ENCODE measurements around the gene HES6. TPM values are rescaled to one million over a fixed set of nuclear protein-coding genes. Genes with fewer than 3 reads are reported as not detected.
"Not testable (repeated sequence)": the region's sequence is repeated elsewhere in the genome, so short reads cannot be mapped to it uniquely, and the experiment has no call there.

Gene HES6
- total RNA-seq, 2 donors from 2014 or later: 0.47 to 1.3 TPM

- H3K36me3 Mint-ChIP-seq (ENCODE audit: low read depth): no peaks in the 10 kb centered on the region
- H3K4me3 Mint-ChIP-seq: peak overlapping the region; percentile 64
- peak overlapping the region; percentile 27 for H3K27ac Mint-ChIP-seq
- no peaks in the 10 kb centered on the region for H3K9me3 ChIP-seq (ENCODE audit: control insufficient read depth, low read length, poor library complexity, severe bottlenecking)
- H3K4me1 Mint-ChIP-seq: peaks cover 31% of the 10 kb centered on the region
- no peaks in the 10 kb centered on the region for H3K27me3 Mint-ChIP-seq
- DNase-seq (no peak), ATAC-seq (no peak)
Observed at GRCh38 chr2:238281826-238282480, 42.1 kb upstream of the HES6 start.

GRCh38 chr2:238280083-238280825 lies 40.4 kb upstream of the HES6 start:
- Mint-ChIP-seq H3K27ac (no peak overlapping the region), H3K36me3 (ENCODE audit: low read depth) (peaks cover 2% of the 10 kb centered on the region), H3K4me3 (no peak overlapping the region), H3K4me1 (peaks cover 24% of the 10 kb centered on the region), H3K27me3 (no peaks in the 10 kb centered on the region)
- ATAC-seq (no peak), DNase-seq (no peak)
- no peaks in the 10 kb centered on the region for H3K9me3 ChIP-seq (ENCODE audit: control insufficient read depth, low read length, poor library complexity, severe bottlenecking)

GRCh38 chr2:238279324-238279682 lies 39.5 kb upstream of the HES6 start:
- no peak overlapping the region for H3K27ac Mint-ChIP-seq
- DNase-seq (no peak), ATAC-seq (no peak)
- peaks cover 24% of the 10 kb centered on the region for H3K4me1 Mint-ChIP-seq
- no peaks in the 10 kb centered on the region for H3K9me3 ChIP-seq (ENCODE audit: control insufficient read depth, low read length, poor library complexity, severe bottlenecking)
- H3K4me3 Mint-ChIP-seq: no peak overlapping the region
- peaks cover 4% of the 10 kb centered on the region for H3K36me3 Mint-ChIP-seq (ENCODE audit: low read depth)
- no peaks in the 10 kb centered on the region for H3K27me3 Mint-ChIP-seq

GRCh38 chr2:238278626-238279323 lies 38.9 kb upstream of the HES6 start:
- H3K27ac Mint-ChIP-seq: no peak overlapping the region
- ATAC-seq (no peak), DNase-seq (no peak)
- H3K27me3 Mint-ChIP-seq: no peaks in the 10 kb centered on the region
- H3K4me3 Mint-ChIP-seq: no peak overlapping the region
- peaks cover 4% of the 10 kb centered on the region for H3K36me3 Mint-ChIP-seq (ENCODE audit: low read depth)
- no peaks in the 10 kb centered on the region for H3K9me3 ChIP-seq (ENCODE audit: control insufficient read depth, low read length, poor library complexity, severe bottlenecking)
- H3K4me1 Mint-ChIP-seq: peaks cover 24% of the 10 kb centered on the region

GRCh38 chr2:238277695-238278094 lies 37.9 kb upstream of the HES6 start:
- ATAC-seq (no peak), DNase-seq (no peak)
- Mint-ChIP-seq H3K4me3 (no peak overlapping the region), H3K27ac (no peak overlapping the region), H3K36me3 (ENCODE audit: low read depth) (peaks cover 7% of the 10 kb centered on the region), H3K4me1 (peaks cover 19% of the 10 kb centered on the region), H3K27me3 (no peaks in the 10 kb centered on the region)
- no peaks in the 10 kb centered on the region for H3K9me3 ChIP-seq (ENCODE audit: control insufficient read depth, low read length, poor library complexity, severe bottlenecking)

- H3K27me3 Mint-ChIP-seq: no peaks in the 10 kb centered on the region
- H3K36me3 Mint-ChIP-seq (ENCODE audit: low read depth): peaks cover 12% of the 10 kb centered on the region
Observed at GRCh38 chr2:238274152-238274865, 34.5 kb upstream of the HES6 start.

GRCh38 chr2:238273433-238273832 lies 33.6 kb upstream of the HES6 start:
- not testable (repeated sequence) for H3K27ac Mint-ChIP-seq; H3K4me3 Mint-ChIP-seq; H3K4me1 Mint-ChIP-seq; ATAC-seq; H3K9me3 ChIP-seq (ENCODE audit: control insufficient read depth, low read length, poor library complexity, severe bottlenecking); DNase-seq; H3K27me3 Mint-ChIP-seq
- peaks cover 12% of the 10 kb centered on the region for H3K36me3 Mint-ChIP-seq (ENCODE audit: low read depth)

More at GRCh38 chr2:238274152-238274865, 34.5 kb upstream of the HES6 start:
- ATAC-seq (no peak), DNase-seq (no peak)
- no peaks in the 10 kb centered on the region for H3K9me3 ChIP-seq (ENCODE audit: control insufficient read depth, low read length, poor library complexity, severe bottlenecking)
- Mint-ChIP-seq H3K27ac (no peak overlapping the region), H3K4me3 (no peak overlapping the region), H3K4me1 (peaks cover 9% of the 10 kb centered on the region)

GRCh38 chr2:238272156-238272555 lies 32.3 kb upstream of the HES6 start:
- Mint-ChIP-seq H3K27ac (no peak overlapping the region), H3K27me3 (no peaks in the 10 kb centered on the region), H3K4me3 (no peak overlapping the region), H3K4me1 (peaks cover 5% of the 10 kb centered on the region), H3K36me3 (ENCODE audit: low read depth) (peaks cover 12% of the 10 kb centered on the region)
- no peaks in the 10 kb centered on the region for H3K9me3 ChIP-seq (ENCODE audit: control insufficient read depth, low read length, poor library complexity, severe bottlenecking)
- ATAC-seq: no peak
- no peak for DNase-seq

- ATAC-seq; H3K27me3 Mint-ChIP-seq; H3K9me3 ChIP-seq (ENCODE audit: control insufficient read depth, low read length, poor library complexity, severe bottlenecking); H3K4me3 Mint-ChIP-seq; DNase-seq; H3K4me1 Mint-ChIP-seq; H3K27ac Mint-ChIP-seq: not testable (repeated sequence)
- peaks cover 12% of the 10 kb centered on the region for H3K36me3 Mint-ChIP-seq (ENCODE audit: low read depth)
Observed at GRCh38 chr2:238271686-238272085, 31.8 kb upstream of the HES6 start.

- Mint-ChIP-seq H3K27ac (no peak overlapping the region), H3K4me3 (no peak overlapping the region), H3K36me3 (ENCODE audit: low read depth) (peaks cover 10% of the 10 kb centered on the region), H3K27me3 (no peaks in the 10 kb centered on the region), H3K4me1 (peaks cover 5% of the 10 kb centered on the region)
- DNase-seq: no peak
- ATAC-seq: no peak
- no peaks in the 10 kb centered on the region for H3K9me3 ChIP-seq (ENCODE audit: control insufficient read depth, low read length, poor library complexity, severe bottlenecking)
Observed at GRCh38 chr2:238271061-238271554, 31.3 kb upstream of the HES6 start.

GRCh38 chr2:238270606-238271005 lies 30.8 kb upstream of the HES6 start:
- H3K9me3 ChIP-seq (ENCODE audit: control insufficient read depth, low read length, poor library complexity, severe bottlenecking): no peaks in the 10 kb centered on the region
- H3K36me3 Mint-ChIP-seq (ENCODE audit: low read depth): peaks cover 10% of the 10 kb centered on the region
- H3K4me3 Mint-ChIP-seq: no peak overlapping the region
- no peaks in the 10 kb centered on the region for H3K27me3 Mint-ChIP-seq
- DNase-seq (no peak), ATAC-seq (no peak)
- peak overlapping the region; percentile 47 for H3K27ac Mint-ChIP-seq
- peaks cover 5% of the 10 kb centered on the region for H3K4me1 Mint-ChIP-seq

- Mint-ChIP-seq H3K4me3 (no peak overlapping the region), H3K27me3 (no peaks in the 10 kb centered on the region), H3K4me1 (peaks cover 5% of the 10 kb centered on the region), H3K27ac (peak overlapping the region; percentile 47), H3K36me3 (ENCODE audit: low read depth) (peaks cover 8% of the 10 kb centered on the region)
- no peaks in the 10 kb centered on the region for H3K9me3 ChIP-seq (ENCODE audit: control insufficient read depth, low read length, poor library complexity, severe bottlenecking)
- no peak for DNase-seq
- no peak for ATAC-seq
Observed at GRCh38 chr2:238269741-238270140, 29.9 kb upstream of the HES6 start.

All from T-helper 17 cell (primary cell).